Coronary artery (tissue), 2 donors: Measurements from ENCODE around the gene SURF2.

Experiments used
- DNase-seq: peaks from one replicate; pipeline ENCODE4 v3.0.0-alpha.2; 2017; ENCODE audit warnings: low spot score
- H3K27ac ChIP-seq, 2 donors: fragments of 200-600 bp; sonication (generic); one replicate each; pipeline ENCODE4 v1.5.1; 2016 to 2019
- H3K4me3 ChIP-seq: fragments of 200-600 bp; sonication (generic); 2 replicates; pipeline ENCODE4 v1.5.1; 2016; ENCODE audit warnings: mild to moderate bottlenecking, moderate library complexity
- CTCF ChIP-seq: fragments of 200-600 bp; sonication (generic); IDR thresholded peaks from one replicate; pipeline ENCODE4 v1.5.1; 2019; ENCODE audit warnings: antibody characterized with exemption

SURF2 gene

GRCh38 chr9:133378408-133378962, 22.1 kb downstream of the SURF2 start:
- Histone ChIP-seq H3K27ac (no peak overlapping the region), H3K4me3 (no peak overlapping the region)
- TF ChIP-seq CTCF = no peak
- DNase-seq = no peak

- Histone ChIP-seq H3K4me3 (no peak overlapping the region), H3K27ac (no peak overlapping the region)
- DNase-seq = no peak
- TF ChIP-seq CTCF = no peak
These were observed 23.1 kb downstream of the SURF2 start for GRCh38 chr9:133379153-133380086.

GRCh38 chr9:133380734-133381133, 24.4 kb downstream of the SURF2 start:
- DNase-seq = no peak
- H3K27ac ChIP-seq = no peak overlapping the region
- no peak for TF ChIP-seq CTCF
- no peak overlapping the region for H3K4me3 ChIP-seq

- no peak for TF ChIP-seq CTCF
- Histone ChIP-seq H3K4me3 (no peak overlapping the region), H3K27ac (no peak overlapping the region)
- DNase-seq = no peak
These were observed 26.3 kb downstream of the SURF2 start for GRCh38 chr9:133382507-133383141.

GRCh38 chr9:133383438-133383837, 27.1 kb downstream of the SURF2 start:
- no peak overlapping the region for H3K27ac ChIP-seq
- no peak overlapping the region for H3K4me3 ChIP-seq
- no peak for DNase-seq
- no peak for TF ChIP-seq CTCF

GRCh38 chr9:133384736-133385321, 28.5 kb downstream of the SURF2 start:
- TF ChIP-seq CTCF = no peak
- DNase-seq = no peak
- Histone ChIP-seq H3K4me3 (no peak overlapping the region), H3K27ac (no peak overlapping the region)
